NCI-H2196 treated with DMSO at 0.1 percent for 48 hours (cell line): ENCODE results near the gene SPEG.

ENCODE experiments used
- DNase-seq: peaks from one replicate; lab custom pipeline; 2025; ENCODE audit not compliant: unreplicated experiment; lab: John Stamatoyannopoulos, UW

SPEG gene

GRCh38 chr2:219475697-219476651 is 41.3 kb downstream of the SPEG start:
- DNase-seq = no peak

- no peak for DNase-seq
Measured at GRCh38 chr2:219476652-219477151, 42.1 kb downstream of the SPEG start.

GRCh38 chr2:219477179-219477578 is 42.5 kb downstream of the SPEG start:
- no peak for DNase-seq

- DNase-seq = no peak
Measured at GRCh38 chr2:219477815-219478214, 43.2 kb downstream of the SPEG start.

- no peak for DNase-seq
Measured at GRCh38 chr2:219478916-219479315, 44.3 kb downstream of the SPEG start.

- DNase-seq = no peak
Measured at GRCh38 chr2:219480004-219480403, 45.4 kb downstream of the SPEG start.

GRCh38 chr2:219482674-219483405 is 48.2 kb downstream of the SPEG start:
- DNase-seq = no peak

- DNase-seq = no peak
Measured at GRCh38 chr2:219483451-219484342, 49.1 kb downstream of the SPEG start.

- no peak for DNase-seq
Measured at GRCh38 chr2:219484343-219485200, 49.9 kb downstream of the SPEG start.

- DNase-seq = no peak
Measured at GRCh38 chr2:219485201-219485580, 50.5 kb downstream of the SPEG start.

GRCh38 chr2:219486380-219486959 is 51.8 kb downstream of the SPEG start:
- DNase-seq = no peak

GRCh38 chr2:219488149-219488843 is 53.7 kb downstream of the SPEG start:
- DNase-seq = no peak

GRCh38 chr2:219488844-219489194 is 54.2 kb downstream of the SPEG start:
- DNase-seq = no peak

GRCh38 chr2:219489315-219489714 is 54.7 kb downstream of the SPEG start:
- DNase-seq = no peak

GRCh38 chr2:219490186-219490585 is 55.5 kb downstream of the SPEG start:
- no peak for DNase-seq

- no peak for DNase-seq
Measured at GRCh38 chr2:219490600-219491130, 56.0 kb downstream of the SPEG start.

GRCh38 chr2:219491278-219491963 is 56.8 kb downstream of the SPEG start:
- DNase-seq = no peak

GRCh38 chr2:219492575-219492974 is 57.9 kb downstream of the SPEG start:
- DNase-seq = no peak
